ENCODE data around the gene FAM98B. TPM values are rescaled to one million over a fixed set of nuclear protein-coding genes. Genes with fewer than 3 reads are reported as not detected.

Gene FAM98B
- total and polyA plus RNA-seq, 2 of the 13 experiments (the other 11 are each of a cell fraction or from before 2014, with no cell fraction given), result 3.7 to 4.7 TPM

- no peak for TF ChIP-seq GMEB2 (CRISPR knock-in tag; IDR thresholded peaks at IDR 0.05; ENCODE audit: low read depth)
- TF ChIP-seq ZNF605 (CRISPR knock-in tag; IDR thresholded peaks at IDR 0.05), result no peak
- TF ChIP-seq ZBTB44 (CRISPR knock-in tag; IDR thresholded peaks at IDR 0.05), result no peak
- no peak for TF ChIP-seq CCDC6 (CRISPR knock-in tag; IDR thresholded peaks at IDR 0.05)
- TF ChIP-seq PLRG1 (conservative IDR thresholded peaks at IDR 0.05), result no peak
Measured at GRCh38 chr15:38530113-38530512, 76.2 kb downstream of the FAM98B start (continued).

- in situ Hi-C loops (cut with HindIII; ENCODE audit: extremely low pct_ligation_motif_present, low pct_unique_long_range_greater_than_20kb) (no loop called here), intact Hi-C loops (cut with micrococcal nuclease; ENCODE audit: unreplicated experiment) (no loop called here)
- Histone ChIP-seq H3K9ac (ENCODE audit: insufficient read depth, low read depth, low read length) (no peak overlapping the region), H4K20me1 (ENCODE audit: insufficient read depth, low read length) (no peaks in the 10 kb centered on the region), H3K36me3 (replicated peaks in 1 of 2; ENCODE audit: control insufficient read depth in 1 of 2, insufficient read depth in 2 of 2, low read length in 2 of 2) (no peaks in the 10 kb centered on the region), H2AFZ (ENCODE audit: low read length) (no peak overlapping the region), H3K79me2 (ENCODE audit: insufficient read depth, low read length) (no peaks in the 10 kb centered on the region), H3K27ac (ENCODE audit: extremely low read length, insufficient read depth, low read length) (no peak overlapping the region), H3K9me3 (ENCODE audit: low read length) (no peaks in the 10 kb centered on the region), H3K27me3 (ENCODE audit: control insufficient read depth in 1 of 2, insufficient read depth in 2 of 2, low read length in 2 of 2) (peaks cover 0 to 1% of the 10 kb centered on the region in 2 experiments; a peak in 1 of 5 replicates), H3K4me2 (ENCODE audit: low read depth, low read length) (no peak overlapping the region), H3K4me1 (ENCODE audit: insufficient read depth, low read length) (no peaks in the 10 kb centered on the region), H3K4me3 (replicated peaks in 1 of 3; ENCODE audit: insufficient read depth in 1 of 3, low read depth in 2 of 3, low read length in 3 of 3) (no peak overlapping the region)
- FAIRE-seq (no peak), ATAC-seq (no peak), DNase-seq (ENCODE audit: low spot score) (no peak)
- ChIA-PET CTCF (ENCODE audit: low intra/inter-chr PET ratio, low total read pairs) (no interaction called here), POLR2A (no interaction called here)
- 17% methylated on average over 4 of the region's 4 CpGs for WGBS (ENCODE audit: low lambda C conversion rate)
- no TSS peak for BruUV-seq (replicated peaks)
- no peak for TF ChIP-seq ZNF580 (CRISPR knock-in tag; IDR thresholded peaks at IDR 0.05; ENCODE audit: borderline replicate concordance, low read depth)
- TF ChIP-seq SNAPC5 (CRISPR knock-in tag; IDR thresholded peaks at IDR 0.05; ENCODE audit: borderline replicate concordance), result no peak
- TF ChIP-seq ZNF337 (CRISPR knock-in tag; IDR thresholded peaks at IDR 0.05; ENCODE audit: borderline replicate concordance, low read depth), result no peak
- TF ChIP-seq SNAPC2 (CRISPR knock-in tag; IDR thresholded peaks at IDR 0.05), result no peak
- no peak for TF ChIP-seq FOXO4 (CRISPR knock-in tag; conservative IDR thresholded peaks at IDR 0.05)
- no peak for TF ChIP-seq FOXA1 (IDR thresholded peaks at IDR 0.05)
- TF ChIP-seq FOXA1 (CRISPR knock-in tag; IDR thresholded peaks at IDR 0.05), result no peak
- no peak for TF ChIP-seq SIX4 (CRISPR knock-in tag; IDR thresholded peaks at IDR 0.05)
- no peak for TF ChIP-seq RFX3 (CRISPR knock-in tag; IDR thresholded peaks at IDR 0.05)
- no peak for TF ChIP-seq ZNF124 (CRISPR knock-in tag; IDR thresholded peaks at IDR 0.05)
- no peak for TF ChIP-seq ZNF317 (CRISPR knock-in tag; IDR thresholded peaks at IDR 0.05)
Measured at GRCh38 chr15:38531509-38531908, 77.6 kb downstream of the FAM98B start.
